ENCODE results near the gene TRAM1L1.

TRAM1L1 gene

DNA sequence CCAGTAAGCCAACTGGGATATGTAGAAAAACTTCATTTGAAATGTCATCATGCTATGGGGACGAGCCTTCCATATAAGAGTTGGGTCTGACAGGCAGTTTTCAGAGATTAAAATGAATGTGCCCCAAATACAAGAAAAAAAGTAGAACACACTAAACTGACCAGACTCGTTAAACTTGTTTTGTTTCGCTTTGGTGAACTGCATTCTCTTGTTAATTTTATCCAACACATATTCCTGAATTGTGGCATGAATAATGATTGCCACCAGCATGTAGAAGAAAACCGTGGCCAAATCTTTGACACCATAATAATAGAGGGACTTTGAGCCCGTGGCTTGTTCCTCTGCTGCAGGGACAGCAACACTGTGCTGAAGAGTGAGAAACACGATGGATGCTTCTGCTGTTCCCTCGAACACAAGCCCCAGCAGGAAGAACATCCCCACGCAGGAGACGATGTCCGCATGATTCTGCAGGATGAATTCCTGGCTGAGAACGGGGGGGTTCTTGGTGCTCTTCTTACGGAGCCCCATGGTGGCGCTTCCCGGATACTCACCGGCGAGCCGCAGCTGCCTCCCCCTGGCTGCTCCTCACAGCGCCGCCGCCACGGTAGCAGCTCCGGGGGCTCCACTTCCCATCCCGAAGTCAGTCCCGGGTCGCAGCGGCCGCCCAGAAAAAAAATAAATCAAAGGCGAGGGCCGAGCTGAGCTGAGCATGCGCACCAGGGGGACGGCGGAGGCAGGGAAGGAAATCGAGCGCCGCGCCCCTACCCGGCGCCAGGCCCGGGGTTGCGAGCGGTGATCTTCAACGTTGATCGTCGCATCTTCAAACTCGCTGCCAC, at the start of gene TRAM1L1:
TRAM1L1 (minus strand) TSS at position 711 of the 836 bp plus-strand sequence; CDS start at position 528, 183 bp downstream.
- no peaks in the 10 kb centered on the region for H3K27me3 ChIP-seq (ENCODE audit: control insufficient read depth in 2 of 2, insufficient read depth in 2 of 2, low read length in 2 of 2)
- H3K9ac ChIP-seq (ENCODE audit: low read depth in 1 of 2, low read length in 2 of 2), result peak within 1 kb of the TSS; percentile 40 to 43
- H3K36me3 ChIP-seq (ENCODE audit: control insufficient read depth in 2 of 2, insufficient read depth in 2 of 2, low read length in 2 of 2), result no peaks in the 10 kb centered on the region
- H3K4me1 ChIP-seq (ENCODE audit: control insufficient read depth in 2 of 2, insufficient read depth in 2 of 2, low read length in 2 of 2), result peaks cover 2 to 3% of the 10 kb centered on the region in 2 donors
- H3K4me3 ChIP-seq (ENCODE audit: low read length in 2 of 2), result peak within 1 kb of the TSS; percentile 71 to 79
- no peak within 1 kb of the TSS for H3K27ac ChIP-seq (ENCODE audit: low read depth in 2 of 2, low read length in 2 of 2)
- H3K9me3 ChIP-seq (ENCODE audit: control insufficient read depth in 2 of 2, low read length in 2 of 2), result no peaks in the 10 kb centered on the region

DNA sequence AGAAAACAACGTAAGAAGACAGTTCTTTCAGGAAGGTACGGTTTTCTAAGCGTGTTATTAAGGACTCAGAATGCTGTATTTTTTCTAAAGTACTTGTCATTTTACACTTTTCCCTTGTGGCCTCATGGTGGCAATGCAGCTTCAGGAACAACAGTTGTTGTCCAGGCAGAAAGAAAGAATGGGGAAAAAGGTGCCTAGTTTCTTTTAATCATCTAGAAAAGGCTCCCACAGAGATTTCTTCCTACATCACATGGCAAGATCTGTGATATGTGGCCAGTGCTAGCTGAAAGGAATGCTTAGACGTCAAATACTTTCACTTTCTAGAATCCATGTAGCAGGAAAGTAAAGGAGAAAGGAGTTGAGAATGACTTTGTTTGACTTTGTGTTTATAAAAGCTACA, 49.0 kb upstream of the TRAM1L1 start:
- no peak overlapping the region for H3K4me3 ChIP-seq (ENCODE audit: low read length in 2 of 2)
- no peak overlapping the region for H3K9ac ChIP-seq (ENCODE audit: low read depth in 1 of 2, low read length in 2 of 2)
- H3K36me3 ChIP-seq (ENCODE audit: control insufficient read depth in 2 of 2, insufficient read depth in 2 of 2, low read length in 2 of 2), result no peaks in the 10 kb centered on the region
- no peaks in the 10 kb centered on the region for H3K27me3 ChIP-seq (ENCODE audit: control insufficient read depth in 2 of 2, insufficient read depth in 2 of 2, low read length in 2 of 2)
- no peaks in the 10 kb centered on the region for H3K9me3 ChIP-seq (ENCODE audit: control insufficient read depth in 2 of 2, low read length in 2 of 2)
- H3K27ac ChIP-seq (ENCODE audit: low read depth in 2 of 2, low read length in 2 of 2), result no peak overlapping the region
- no peaks in the 10 kb centered on the region for H3K4me1 ChIP-seq (ENCODE audit: control insufficient read depth in 2 of 2, insufficient read depth in 2 of 2, low read length in 2 of 2)

DNA sequence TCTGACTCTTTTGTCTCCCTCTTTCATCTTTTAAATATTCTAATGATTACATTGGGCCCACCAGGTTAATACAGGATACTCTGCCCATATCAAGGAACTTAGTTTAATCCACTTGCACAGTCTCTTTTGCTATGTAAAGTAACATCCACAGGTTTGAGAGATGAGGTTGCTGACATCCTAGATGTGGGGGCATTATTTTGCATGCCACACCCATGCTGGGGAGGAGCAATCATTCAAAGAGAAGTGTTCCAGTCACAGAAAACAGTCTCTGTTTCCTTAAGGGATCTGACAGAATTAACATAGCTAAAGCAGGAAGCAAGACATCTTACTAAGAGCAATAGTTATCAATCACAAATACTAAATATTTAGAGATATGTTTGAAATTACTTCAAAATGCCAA, 11.5 kb upstream of the TRAM1L1 start:
- no peak overlapping the region for H3K9ac ChIP-seq (ENCODE audit: low read depth in 1 of 2, low read length in 2 of 2)
- H3K36me3 ChIP-seq (ENCODE audit: control insufficient read depth in 2 of 2, insufficient read depth in 2 of 2, low read length in 2 of 2), result no peaks in the 10 kb centered on the region
- H3K9me3 ChIP-seq (ENCODE audit: control insufficient read depth in 2 of 2, low read length in 2 of 2), result no peaks in the 10 kb centered on the region
- H3K27me3 ChIP-seq (ENCODE audit: control insufficient read depth in 2 of 2, insufficient read depth in 2 of 2, low read length in 2 of 2), result no peaks in the 10 kb centered on the region
- no peak overlapping the region for H3K27ac ChIP-seq (ENCODE audit: low read depth in 2 of 2, low read length in 2 of 2)
- H3K4me3 ChIP-seq (ENCODE audit: low read length in 2 of 2), result no peak overlapping the region
- H3K4me1 ChIP-seq (ENCODE audit: control insufficient read depth in 2 of 2, insufficient read depth in 2 of 2, low read length in 2 of 2), result no peaks in the 10 kb centered on the region

DNA sequence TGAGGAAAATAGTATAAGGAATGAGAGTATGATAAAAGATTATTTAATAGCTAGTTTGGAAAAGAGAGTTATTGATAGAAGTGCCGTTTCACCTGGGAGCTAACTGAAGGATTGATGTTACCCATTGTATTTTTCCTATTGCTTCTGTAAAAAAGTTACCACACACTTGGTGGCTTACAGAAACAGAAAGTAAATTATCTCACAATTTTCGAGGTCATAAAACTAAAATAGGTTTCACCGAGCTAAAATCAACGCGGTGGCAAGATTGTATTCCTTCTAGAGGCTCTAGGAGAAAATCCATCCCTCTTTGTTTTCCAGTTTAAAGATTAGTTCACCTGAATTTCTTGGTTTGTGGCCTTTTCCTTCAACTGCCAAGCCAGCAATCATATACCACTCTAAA, 11.1 kb upstream of the TRAM1L1 start:
- H3K27ac ChIP-seq (ENCODE audit: low read depth in 2 of 2, low read length in 2 of 2), result no peak overlapping the region
- H3K4me3 ChIP-seq (ENCODE audit: low read length in 2 of 2), result no peak overlapping the region
- no peaks in the 10 kb centered on the region for H3K27me3 ChIP-seq (ENCODE audit: control insufficient read depth in 2 of 2, insufficient read depth in 2 of 2, low read length in 2 of 2)

DNA sequence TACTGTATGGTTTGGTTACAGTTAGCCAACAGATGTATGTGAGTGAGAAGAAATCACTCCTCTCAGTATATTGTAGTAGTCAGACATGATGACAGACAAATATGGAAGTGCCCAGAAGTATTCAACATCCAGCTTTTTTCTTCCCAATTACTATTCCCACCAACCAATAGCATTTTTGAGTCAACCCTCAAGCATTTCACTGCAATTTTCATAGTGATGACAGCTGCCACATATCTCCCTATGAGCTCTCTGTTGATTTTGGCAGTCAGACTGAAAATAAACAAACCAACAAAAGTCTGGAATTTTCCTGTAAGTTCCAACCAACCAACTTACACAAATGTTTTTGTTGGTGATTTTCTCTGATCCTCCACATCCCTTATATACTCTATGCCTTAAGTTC, 8.2 kb upstream of the TRAM1L1 start:
- Histone ChIP-seq H3K36me3 (ENCODE audit: control insufficient read depth in 2 of 2, insufficient read depth in 2 of 2, low read length in 2 of 2) (no peaks in the 10 kb centered on the region), H3K4me3 (ENCODE audit: low read length in 2 of 2) (no peak overlapping the region), H3K27ac (ENCODE audit: low read depth in 2 of 2, low read length in 2 of 2) (no peak overlapping the region), H3K4me1 (ENCODE audit: control insufficient read depth in 2 of 2, insufficient read depth in 2 of 2, low read length in 2 of 2) (no peaks in the 10 kb centered on the region), H3K9me3 (ENCODE audit: control insufficient read depth in 2 of 2, low read length in 2 of 2) (no peaks in the 10 kb centered on the region), H3K27me3 (ENCODE audit: control insufficient read depth in 2 of 2, insufficient read depth in 2 of 2, low read length in 2 of 2) (no peaks in the 10 kb centered on the region), H3K9ac (ENCODE audit: low read depth in 1 of 2, low read length in 2 of 2) (no peak overlapping the region)

More for the DNA sequence above, 11.1 kb upstream of the TRAM1L1 start:
- Histone ChIP-seq H3K4me1 (ENCODE audit: control insufficient read depth in 2 of 2, insufficient read depth in 2 of 2, low read length in 2 of 2) (no peaks in the 10 kb centered on the region), H3K36me3 (ENCODE audit: control insufficient read depth in 2 of 2, insufficient read depth in 2 of 2, low read length in 2 of 2) (no peaks in the 10 kb centered on the region), H3K9ac (ENCODE audit: low read depth in 1 of 2, low read length in 2 of 2) (no peak overlapping the region), H3K9me3 (ENCODE audit: control insufficient read depth in 2 of 2, low read length in 2 of 2) (no peaks in the 10 kb centered on the region)

DNA sequence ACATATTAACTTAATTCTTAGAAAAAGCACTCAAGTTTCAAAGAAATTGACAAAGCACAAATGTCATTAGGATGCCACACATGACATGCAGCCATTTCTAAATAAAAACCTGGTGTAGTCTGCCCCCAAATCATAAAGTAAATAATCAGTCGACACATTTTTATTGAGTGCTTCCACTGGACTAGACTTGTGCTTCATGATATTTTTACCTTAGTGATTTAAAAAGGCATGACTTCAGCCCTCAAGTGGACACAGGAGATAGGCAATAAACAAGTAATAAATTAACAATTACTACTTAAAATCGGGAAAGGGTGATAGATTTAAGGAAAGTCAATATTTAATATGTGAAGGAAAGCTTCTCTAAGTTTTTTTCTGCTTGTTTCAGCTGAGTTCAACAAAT, 7.6 kb downstream of the TRAM1L1 start:
- no peaks in the 10 kb centered on the region for H3K27me3 ChIP-seq (ENCODE audit: control insufficient read depth in 2 of 2, insufficient read depth in 2 of 2, low read length in 2 of 2)
- H3K36me3 ChIP-seq (ENCODE audit: control insufficient read depth in 2 of 2, insufficient read depth in 2 of 2, low read length in 2 of 2), result no peaks in the 10 kb centered on the region
- no peaks in the 10 kb centered on the region for H3K4me1 ChIP-seq (ENCODE audit: control insufficient read depth in 2 of 2, insufficient read depth in 2 of 2, low read length in 2 of 2)
- H3K9me3 ChIP-seq (ENCODE audit: control insufficient read depth in 2 of 2, low read length in 2 of 2), result no peaks in the 10 kb centered on the region
- no peak overlapping the region for H3K4me3 ChIP-seq (ENCODE audit: low read length in 2 of 2)
- no peak overlapping the region for H3K27ac ChIP-seq (ENCODE audit: low read depth in 2 of 2, low read length in 2 of 2)
- no peak overlapping the region for H3K9ac ChIP-seq (ENCODE audit: low read depth in 1 of 2, low read length in 2 of 2)

DNA sequence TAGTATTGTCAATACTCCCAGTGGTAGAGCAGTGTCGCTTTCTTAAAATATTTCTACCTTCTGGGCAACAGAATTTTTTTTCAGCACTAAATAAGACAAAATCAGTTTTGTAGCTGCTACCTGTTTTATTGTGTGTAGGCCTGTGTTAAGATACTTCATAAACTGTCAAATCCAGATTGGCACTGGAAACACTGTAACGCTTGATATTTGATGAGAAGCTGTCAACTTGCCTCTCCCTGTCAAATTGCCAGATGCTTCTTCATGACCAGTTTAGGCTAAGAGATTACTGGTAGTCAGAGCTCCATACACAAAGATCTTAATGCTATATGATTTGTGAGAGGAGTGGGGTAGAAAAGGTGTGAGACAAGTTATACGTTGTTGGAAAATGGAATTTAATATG, 17.3 kb downstream of the TRAM1L1 start:
- H3K9me3 ChIP-seq (ENCODE audit: control insufficient read depth in 2 of 2, low read length in 2 of 2), result no peaks in the 10 kb centered on the region
- no peak overlapping the region for H3K27ac ChIP-seq (ENCODE audit: low read depth in 2 of 2, low read length in 2 of 2)
- H3K36me3 ChIP-seq (ENCODE audit: control insufficient read depth in 2 of 2, insufficient read depth in 2 of 2, low read length in 2 of 2), result no peaks in the 10 kb centered on the region
- no peak overlapping the region for H3K4me3 ChIP-seq (ENCODE audit: low read length in 2 of 2)
- H3K4me1 ChIP-seq (ENCODE audit: control insufficient read depth in 2 of 2, insufficient read depth in 2 of 2, low read length in 2 of 2), result no peaks in the 10 kb centered on the region
- no peak overlapping the region for H3K9ac ChIP-seq (ENCODE audit: low read depth in 1 of 2, low read length in 2 of 2)
- no peaks in the 10 kb centered on the region for H3K27me3 ChIP-seq (ENCODE audit: control insufficient read depth in 2 of 2, insufficient read depth in 2 of 2, low read length in 2 of 2)

DNA sequence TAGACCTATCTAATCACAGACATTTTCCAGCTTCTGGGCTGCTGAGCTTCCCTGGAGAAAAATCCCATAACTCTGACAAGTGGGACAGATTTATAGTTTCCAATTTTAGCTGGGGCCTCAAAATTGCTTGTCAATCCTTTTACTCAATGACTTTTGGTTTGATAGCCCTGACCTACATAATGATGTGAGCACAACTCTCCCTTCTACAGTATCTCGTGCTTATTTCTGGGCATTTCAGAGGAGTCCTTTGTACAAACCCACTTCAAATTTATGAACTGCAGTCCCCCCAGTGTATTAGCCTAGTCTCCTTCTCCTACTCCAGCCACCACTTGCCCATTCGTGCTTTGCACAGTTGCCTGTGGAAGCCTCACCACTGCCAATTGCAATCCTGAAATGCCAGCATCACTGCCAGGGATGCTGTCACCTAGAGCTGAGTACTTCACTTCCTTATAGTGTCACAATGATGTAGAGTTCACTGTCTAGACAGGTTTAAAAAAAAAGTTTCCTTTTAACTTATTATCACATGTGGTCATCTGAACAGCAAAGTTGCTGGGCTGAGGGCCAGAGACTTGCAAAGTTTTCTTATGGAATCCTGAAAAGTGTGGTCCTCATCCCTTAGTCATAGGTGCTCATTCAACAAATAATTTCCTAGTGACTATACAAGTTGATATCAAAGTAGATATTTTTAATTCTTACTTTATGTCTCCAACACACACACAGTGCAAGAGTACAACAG, 21.2 kb downstream of the TRAM1L1 start:
- no peaks in the 10 kb centered on the region for H3K4me1 ChIP-seq (ENCODE audit: control insufficient read depth in 2 of 2, insufficient read depth in 2 of 2, low read length in 2 of 2)
- no peaks in the 10 kb centered on the region for H3K27me3 ChIP-seq (ENCODE audit: control insufficient read depth in 2 of 2, insufficient read depth in 2 of 2, low read length in 2 of 2)
- H3K9ac ChIP-seq (ENCODE audit: low read depth in 1 of 2, low read length in 2 of 2), result no peak overlapping the region
- H3K9me3 ChIP-seq (ENCODE audit: control insufficient read depth in 2 of 2, low read length in 2 of 2), result no peaks in the 10 kb centered on the region
- H3K4me3 ChIP-seq (ENCODE audit: low read length in 2 of 2), result no peak overlapping the region
- H3K27ac ChIP-seq (ENCODE audit: low read depth in 2 of 2, low read length in 2 of 2), result no peak overlapping the region
- no peaks in the 10 kb centered on the region for H3K36me3 ChIP-seq (ENCODE audit: control insufficient read depth in 2 of 2, insufficient read depth in 2 of 2, low read length in 2 of 2)

DNA sequence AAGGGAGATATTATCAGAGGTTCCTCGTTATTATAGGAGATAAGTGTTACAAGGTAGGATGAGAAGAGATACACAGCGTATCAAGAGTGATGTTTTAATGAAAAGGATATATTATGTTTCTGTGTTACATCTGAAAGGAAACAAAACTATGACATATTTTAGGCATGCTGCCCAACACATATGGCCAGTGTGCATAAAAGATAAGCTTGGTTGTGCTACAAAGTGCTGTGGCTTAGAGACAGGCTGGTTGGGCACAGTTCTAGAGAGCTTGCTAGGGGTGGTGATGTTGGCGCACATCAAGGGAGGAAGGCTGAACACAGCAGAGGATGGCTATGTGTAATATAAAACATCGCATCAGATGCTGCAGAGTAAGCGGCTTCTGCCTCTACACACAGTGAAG, 42.4 kb downstream of the TRAM1L1 start:
- no peaks in the 10 kb centered on the region for H3K9me3 ChIP-seq (ENCODE audit: control insufficient read depth in 2 of 2, low read length in 2 of 2)
- no peak overlapping the region for H3K4me3 ChIP-seq (ENCODE audit: low read length in 2 of 2)
- no peaks in the 10 kb centered on the region for H3K27me3 ChIP-seq (ENCODE audit: control insufficient read depth in 2 of 2, insufficient read depth in 2 of 2, low read length in 2 of 2)
- H3K4me1 ChIP-seq (ENCODE audit: control insufficient read depth in 2 of 2, insufficient read depth in 2 of 2, low read length in 2 of 2), result no peaks in the 10 kb centered on the region
- H3K27ac ChIP-seq (ENCODE audit: low read depth in 2 of 2, low read length in 2 of 2), result no peak overlapping the region
- H3K9ac ChIP-seq (ENCODE audit: low read depth in 1 of 2, low read length in 2 of 2), result no peak overlapping the region
- no peaks in the 10 kb centered on the region for H3K36me3 ChIP-seq (ENCODE audit: control insufficient read depth in 2 of 2, insufficient read depth in 2 of 2, low read length in 2 of 2)
